GM18505 (cell line): Measurements from ENCODE around the gene STAT3.
"Not testable (repeated sequence)": the region's sequence is repeated elsewhere in the genome, so short reads cannot be mapped to it uniquely, and the experiment has no call there.

ENCODE experiments used
- ATAC-seq: cut with Tn5 transposase; IDR thresholded peaks from one replicate; pipeline ENCODE4 v1.9.1; 2021; ENCODE audit not compliant: unreplicated experiment
- POLR2A ChIP-seq: IDR thresholded peaks from 4 replicates; pipeline ENCODE4 v1.6.1; 2011; ENCODE audit warnings: borderline replicate concordance; ENCODE audit not compliant: insufficient read depth, insufficient read length; ENCODE audit errors: extremely low read depth

Gene STAT3

DNA sequence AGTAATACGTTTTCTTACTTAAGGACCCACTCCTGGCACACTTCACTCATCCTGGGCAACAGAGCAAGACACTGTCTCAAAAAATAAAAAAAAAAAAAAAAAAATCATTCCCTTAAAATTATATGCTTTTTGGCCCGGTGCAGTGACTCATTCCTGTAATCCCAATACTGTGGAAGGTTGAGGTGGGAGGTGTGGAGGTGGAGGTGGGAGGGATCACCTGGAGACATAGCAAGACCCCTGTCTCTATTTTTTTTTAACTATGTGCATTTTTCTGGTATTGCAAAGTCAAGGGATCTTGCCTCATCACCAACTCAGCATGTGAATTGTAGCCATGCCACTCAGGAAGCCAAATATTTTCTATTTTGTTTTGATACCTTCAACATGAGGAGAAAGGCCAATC lies 121.8 kb downstream of the STAT3 start:
- TF ChIP-seq POLR2A = no peak

DNA sequence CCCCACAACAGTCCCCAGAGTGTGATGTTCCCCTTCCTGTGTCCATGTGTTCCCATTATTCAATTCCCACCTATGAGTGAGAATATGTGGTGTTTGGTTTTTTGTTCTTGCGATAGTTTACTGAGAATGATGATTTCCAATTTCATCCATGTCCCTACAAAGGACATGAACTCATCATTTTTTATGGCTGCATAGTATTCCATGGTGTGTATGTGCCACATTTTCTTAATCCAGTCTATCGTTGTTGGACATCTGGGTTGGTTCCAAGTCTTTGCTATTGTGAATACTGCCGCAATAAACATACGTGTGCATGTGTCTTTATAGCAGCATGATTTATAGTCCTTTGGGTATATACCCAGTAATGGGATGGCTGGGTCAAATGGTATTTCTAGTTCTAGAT lies 123.9 kb downstream of the STAT3 start:
- ATAC-seq = not testable (repeated sequence)

More for the DNA sequence above, 121.8 kb downstream of the STAT3 start:
- no peak for ATAC-seq
